Measurements from ENCODE around the gene ZCCHC24.
"Not testable (repeated sequence)": the region's sequence is repeated elsewhere in the genome, so short reads cannot be mapped to it uniquely, and the experiment has no call there.

ZCCHC24 gene

DNA sequence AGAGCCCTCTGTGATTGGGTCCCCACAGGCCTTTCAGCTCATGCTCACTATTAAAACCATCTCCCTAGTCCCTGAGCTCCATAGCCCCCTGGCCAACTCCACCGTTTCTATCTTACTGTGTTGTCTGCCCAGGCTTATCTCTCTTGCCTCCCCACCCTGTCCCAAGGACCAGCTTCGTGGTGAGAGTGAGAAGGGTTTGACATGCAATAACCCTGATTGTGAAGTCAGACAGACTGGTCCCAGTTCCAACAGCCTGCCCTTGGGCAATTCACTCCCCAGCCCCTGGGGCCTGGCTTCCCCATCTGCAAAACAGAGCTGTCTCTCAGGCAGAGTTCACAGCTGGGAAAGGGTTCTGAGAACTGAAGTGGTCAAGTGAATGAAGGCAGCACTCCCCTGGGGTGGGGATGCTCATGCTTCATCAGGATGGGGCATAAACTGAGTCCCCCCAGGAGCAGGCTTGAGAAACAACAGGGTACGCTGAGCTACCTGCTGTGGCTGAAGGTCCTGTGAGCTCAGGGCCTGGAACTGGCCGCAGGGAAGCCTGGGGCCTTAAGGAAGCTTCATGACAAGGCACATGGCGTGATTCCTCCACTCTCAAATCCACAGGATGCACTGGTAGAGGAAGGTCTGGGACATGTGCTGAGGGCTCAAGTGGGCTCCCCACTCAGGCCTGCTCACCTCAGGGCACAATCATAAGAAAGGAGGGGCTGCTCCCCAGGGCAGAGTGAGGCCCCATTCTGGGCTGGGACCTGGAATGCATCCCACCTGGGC, 100.0 kb downstream of the ZCCHC24 start:
- no peak for DNase-seq (ENCODE audit: low read depth)

DNA sequence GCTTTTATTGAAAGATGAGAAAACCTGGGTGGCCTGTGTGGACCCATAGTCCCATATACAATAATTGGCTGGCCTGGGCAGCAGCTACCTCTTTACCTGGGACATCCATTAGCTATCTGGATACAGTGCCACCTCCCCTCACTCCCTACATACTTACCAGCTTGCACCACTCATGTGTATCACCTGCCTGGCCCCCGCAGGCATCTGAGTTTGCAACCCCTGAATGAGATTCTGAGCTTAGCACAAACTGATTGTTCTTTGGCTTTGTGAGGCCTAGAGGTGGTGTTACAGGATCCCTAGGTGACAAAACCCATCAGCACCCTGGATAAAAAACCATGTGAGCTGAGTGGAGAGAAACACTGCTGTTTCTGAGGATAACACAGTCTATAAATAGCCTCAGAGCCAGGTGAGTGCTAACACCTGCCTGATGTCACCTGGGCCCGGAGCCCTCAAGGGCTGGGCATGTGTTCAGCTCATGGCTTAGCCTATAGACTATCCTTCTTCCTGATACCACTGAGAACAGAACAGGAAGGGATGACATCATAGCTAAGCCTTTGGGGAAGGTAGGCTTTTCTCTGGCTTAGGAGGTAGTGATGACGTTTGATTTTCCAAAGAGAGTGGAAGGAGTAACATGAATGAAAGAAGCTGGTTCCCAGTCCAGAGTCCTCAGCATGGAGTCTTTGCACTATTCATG, 100.8 kb downstream of the ZCCHC24 start:
- no peak for DNase-seq (ENCODE audit: low read depth)

GRCh38 chr10:79342811-79343561, 102.4 kb downstream of the ZCCHC24 start:
- DNase-seq (ENCODE audit: low read depth), result no peak

DNA sequence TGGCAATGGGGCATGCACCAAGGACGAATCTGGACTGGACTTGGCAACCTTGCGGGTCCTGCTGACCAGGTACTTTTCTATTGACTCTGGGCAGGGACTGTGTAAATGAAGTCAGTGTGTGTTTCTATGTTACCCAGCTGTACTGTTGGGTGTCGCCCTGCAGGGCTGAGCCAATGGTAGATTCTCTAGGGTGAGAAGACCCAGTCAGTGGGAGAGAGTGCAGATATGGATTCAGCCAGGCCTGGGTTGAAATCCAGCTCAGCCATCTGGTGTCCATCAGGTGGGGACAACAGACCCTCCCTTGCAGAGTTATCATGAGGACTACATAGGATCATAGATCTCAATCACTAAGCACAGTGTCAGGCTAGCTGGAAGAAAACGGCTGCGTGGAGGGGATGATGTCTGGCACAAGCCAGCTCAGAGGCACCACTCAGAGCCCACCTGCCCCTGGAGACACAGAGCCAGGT, 103.1 kb downstream of the ZCCHC24 start:
- DNase-seq (ENCODE audit: low read depth), result no peak

- DNase-seq (ENCODE audit: low read depth), result no peak
Measured at GRCh38 chr10:79340646-79341244, 104.7 kb downstream of the ZCCHC24 start.

- no peak for DNase-seq (ENCODE audit: low read depth)
Measured at GRCh38 chr10:79339266-79339665, 106.2 kb downstream of the ZCCHC24 start.

- DNase-seq (ENCODE audit: low read depth), result not testable (repeated sequence)
Measured at GRCh38 chr10:79337783-79338469, 107.5 kb downstream of the ZCCHC24 start.

DNA sequence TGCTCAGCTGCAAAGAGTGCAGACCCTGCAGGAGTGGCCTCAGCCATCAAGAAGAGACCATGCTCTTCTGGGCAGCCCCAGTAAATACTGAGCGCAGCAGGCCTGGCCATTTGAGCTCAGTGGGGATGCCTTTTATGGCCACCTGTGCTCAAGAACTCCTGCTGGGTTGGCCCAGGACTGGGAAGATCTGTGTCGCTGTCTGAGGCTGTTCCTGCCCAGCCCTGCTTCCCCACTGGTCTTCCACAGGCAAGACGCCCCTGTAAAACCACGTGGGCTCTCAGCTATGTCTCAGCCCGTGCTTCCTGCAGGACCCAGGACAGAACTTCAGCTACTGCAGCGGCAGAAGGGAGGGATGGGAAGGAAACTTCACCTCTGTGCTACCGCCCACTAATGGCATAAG, 108.7 kb downstream of the ZCCHC24 start:
- no peak for DNase-seq (ENCODE audit: low read depth)

DNA sequence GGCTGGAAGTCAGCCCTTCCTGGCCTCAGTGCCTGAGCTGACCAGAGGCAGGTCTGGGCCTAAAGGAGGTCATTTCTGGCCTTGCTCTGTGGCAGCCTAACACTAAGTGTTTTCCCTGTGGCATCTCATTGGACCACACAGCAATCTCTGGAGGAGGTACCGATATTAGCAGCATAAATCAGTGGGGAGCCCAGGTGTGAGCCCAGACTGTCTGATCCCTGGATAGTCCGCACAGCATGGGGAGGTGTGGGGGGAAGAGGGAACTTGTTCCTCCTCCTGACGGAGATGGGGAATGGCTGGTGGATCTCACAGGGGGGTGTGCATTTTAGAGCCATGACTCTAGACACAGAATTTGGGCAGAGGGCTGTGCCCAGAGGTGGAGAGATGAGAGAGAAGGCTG, 109.1 kb downstream of the ZCCHC24 start:
- no peak for DNase-seq (ENCODE audit: low read depth)

DNA sequence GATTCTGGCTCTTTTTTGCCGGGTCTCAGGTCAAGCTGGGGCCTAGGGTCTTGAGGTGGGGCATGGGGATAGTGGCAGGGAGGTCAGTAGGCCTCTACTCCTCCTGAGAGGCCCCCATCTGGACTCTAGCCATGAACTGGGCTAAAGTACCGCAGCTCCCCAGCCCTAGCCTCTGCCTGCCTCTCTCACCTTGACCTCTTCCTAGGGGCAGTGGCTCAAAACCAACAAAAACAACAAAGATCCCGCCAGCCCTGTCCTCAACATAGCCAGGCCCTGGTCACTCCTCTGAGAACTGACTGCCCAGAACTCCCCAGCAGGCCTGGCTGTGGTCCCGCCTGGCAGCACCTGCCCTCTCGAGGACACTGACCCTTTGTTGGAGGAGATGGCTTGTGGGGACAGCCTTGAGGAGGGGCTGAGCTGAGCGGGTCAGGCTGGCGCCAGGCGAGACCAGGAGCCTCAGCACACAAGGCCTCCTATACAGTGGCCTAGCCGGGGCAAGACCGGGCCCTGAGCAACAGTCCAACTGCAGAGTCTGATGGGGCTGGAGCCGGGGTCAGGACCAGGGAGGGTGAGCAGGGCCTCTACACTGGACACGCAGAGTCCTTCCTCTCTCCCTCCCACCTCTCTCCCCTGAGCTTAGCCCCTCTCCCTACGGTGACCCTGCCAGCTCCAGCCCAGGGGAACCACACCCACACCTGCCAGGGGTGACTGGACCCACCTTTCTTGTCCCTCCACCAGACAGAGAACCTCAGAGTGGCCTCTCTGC, 109.8 kb downstream of the ZCCHC24 start:
- no peak for DNase-seq (ENCODE audit: low read depth)

DNA sequence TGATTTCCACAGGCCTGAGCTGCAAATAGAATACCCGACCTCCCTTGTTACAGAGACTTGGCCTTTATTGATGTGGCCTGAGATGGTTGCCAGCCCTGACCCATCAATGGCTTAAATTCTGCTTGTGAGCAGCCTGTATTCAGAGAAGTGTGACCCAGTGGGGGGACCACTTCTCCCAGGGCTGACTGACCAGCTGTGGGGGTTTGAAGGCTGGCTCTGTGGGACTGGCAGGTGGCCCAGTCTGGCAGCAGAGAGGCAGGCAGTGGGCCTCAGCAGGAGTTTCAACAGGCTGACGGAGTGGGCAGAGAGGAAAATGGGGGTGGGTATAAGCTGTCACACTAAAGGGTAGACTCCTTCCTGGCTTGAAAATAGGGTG, 110.3 kb downstream of the ZCCHC24 start:
- no peak for DNase-seq (ENCODE audit: low read depth)

- no peak for DNase-seq (ENCODE audit: low read depth)
Measured at GRCh38 chr10:79334573-79334972, 110.9 kb downstream of the ZCCHC24 start.

GRCh38 chr10:79333513-79333912, 111.9 kb downstream of the ZCCHC24 start:
- no peak for DNase-seq (ENCODE audit: low read depth)

DNA sequence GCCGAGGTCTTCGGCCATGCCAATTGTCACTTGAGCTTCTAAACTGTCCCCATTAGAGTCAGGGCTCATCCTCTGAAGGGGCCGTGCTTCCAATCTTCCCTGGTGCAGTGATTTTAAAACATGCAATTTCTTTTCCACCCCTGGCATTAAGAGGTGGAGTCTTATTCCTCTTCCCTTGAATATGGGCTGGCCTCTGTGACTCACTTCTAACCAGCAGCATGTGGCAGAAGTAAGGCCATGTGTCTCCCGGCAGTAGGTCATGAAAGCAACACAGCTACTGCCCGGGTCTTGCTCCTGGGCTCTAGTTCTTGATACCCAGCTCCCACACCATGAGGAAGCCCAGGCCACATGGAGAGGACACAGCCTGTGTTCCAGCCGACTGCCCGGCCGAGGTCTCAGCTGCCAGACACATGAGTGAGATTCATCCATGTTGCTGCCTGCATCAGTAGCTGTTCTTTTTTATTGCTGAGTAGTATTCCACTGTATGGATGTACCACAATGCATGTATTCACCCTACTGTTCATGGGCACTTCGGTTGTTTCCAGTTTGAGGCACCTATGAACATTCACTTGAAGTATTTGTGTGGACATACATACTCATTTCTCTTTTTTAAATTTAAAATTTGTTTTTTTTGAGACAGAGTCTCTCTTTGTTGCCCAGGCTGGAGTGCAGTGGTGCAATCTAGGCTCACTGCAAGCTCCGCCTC, 112.7 kb downstream of the ZCCHC24 start:
- DNase-seq (ENCODE audit: low read depth), result not testable (repeated sequence)
